PC-9 (cell line): ENCODE data around the gene TUBA1B.

Experiments
- CTCF ChIP-seq: fragments of 200-600 bp; sonication (generic); conservative IDR thresholded peaks from 2 replicates; pipeline ENCODE4 v1.6.1; 2017; ENCODE audit warnings: mixed run types, antibody characterized with exemption, mild to moderate bottlenecking, moderate library complexity
- EZH2 ChIP-seq: fragments of 200-600 bp; sonication (generic); IDR thresholded peaks from 2 replicates; pipeline ENCODE4 v1.8.0; 2017; ENCODE audit warnings: antibody characterized with exemption, low read depth

GRCh38 chr12:49160399-49160798 lies 29.2 kb upstream of the TUBA1B start:
- TF ChIP-seq EZH2 (no peak), CTCF (no peak)
